ENCODE measurements around the gene MYCBP.

Gene MYCBP

GRCh38 chr1:38827318-38827717 lies 45.8 kb downstream of the MYCBP start (continued):
- TF ChIP-seq POU6F1 (CRISPR knock-in tag; IDR thresholded peaks at IDR 0.05; ENCODE audit: borderline replicate concordance, low read depth) (no peak), TCF4 (CRISPR knock-in tag; IDR thresholded peaks at IDR 0.05; ENCODE audit: borderline replicate concordance) (no peak), ZFP30 (CRISPR knock-in tag; IDR thresholded peaks at IDR 0.05) (no peak), CSRNP3 (CRISPR knock-in tag; IDR thresholded peaks at IDR 0.05) (no peak), ZNF8 (CRISPR knock-in tag; IDR thresholded peaks at IDR 0.05) (no peak)

GRCh38 chr1:38826886-38827285 lies 46.3 kb downstream of the MYCBP start:
- TF ChIP-seq CSDC2 (CRISPR knock-in tag; IDR thresholded peaks at IDR 0.05) (no peak), GLIS3 (CRISPR knock-in tag; IDR thresholded peaks at IDR 0.05) (no peak)
- no peak for ATAC-seq

- ATAC-seq: no peak
- TF ChIP-seq TSHZ2 (CRISPR knock-in tag; IDR thresholded peaks at IDR 0.05) (no peak), GLIS3 (CRISPR knock-in tag; IDR thresholded peaks at IDR 0.05) (no peak), CSRNP3 (CRISPR knock-in tag; IDR thresholded peaks at IDR 0.05) (no peak), ZC3H10 (CRISPR knock-in tag; IDR thresholded peaks at IDR 0.05) (no peak), BACH2 (CRISPR knock-in tag; IDR thresholded peaks at IDR 0.05; ENCODE audit: borderline replicate concordance) (no peak), ZNF565 (CRISPR knock-in tag; conservative IDR thresholded peaks at IDR 0.05; ENCODE audit: low read depth) (no peak), PPARA (CRISPR knock-in tag; IDR thresholded peaks at IDR 0.05; ENCODE audit: borderline replicate concordance) (no peak), RARB (CRISPR knock-in tag; IDR thresholded peaks at IDR 0.05) (no peak), TOX (CRISPR knock-in tag; IDR thresholded peaks at IDR 0.05; ENCODE audit: borderline replicate concordance) (no peak), CREB5 (CRISPR knock-in tag; IDR thresholded peaks at IDR 0.05; ENCODE audit: low read depth) (no peak), PATZ1 (CRISPR knock-in tag; IDR thresholded peaks at IDR 0.05; ENCODE audit: borderline replicate concordance) (no peak), POU6F1 (CRISPR knock-in tag; IDR thresholded peaks at IDR 0.05; ENCODE audit: borderline replicate concordance, low read depth) (no peak), ESRRG (CRISPR knock-in tag; IDR thresholded peaks at IDR 0.05) (no peak)
These were observed 46.9 kb downstream of the MYCBP start for GRCh38 chr1:38826262-38826661.
